A549 (cell line): ENCODE data around the gene PPP2R5A. TPM values are rescaled to one million over a fixed set of nuclear protein-coding genes. Genes with fewer than 3 reads are reported as not detected.

Experiments
- ATAC-seq, 2 experiments: fragments of 200-7000 bp in 1 of 2; fragments of >200 bp in 1 of 2; cut with Nextera tagmentation in 1 of 2; cut with Tn5 transposase in 1 of 2; 3 replicates each; pipeline versions ENCODE4 v1.8.0 to v1.9.1; 2018 to 2020; ENCODE audit warnings: mild to moderate bottlenecking in 1 of 2, moderate library complexity in 1 of 2
- CTCF ChIA-PET: fragments of 300-600 bp; sonication (Branson Sonifier 250); formaldehyde crosslinking; extraction: SDS; loops from one replicate; lab custom pipeline; 2021; ENCODE audit warnings: antibody characterized with exemption, inconsistent platforms; lab: Yijun Ruan, JAX
- POLR2A ChIA-PET: fragments of 350-600 bp; formaldehyde crosslinking; extraction: SDS; loops from one replicate; lab custom pipeline; 2021; ENCODE audit warnings: antibody characterized with exemption, inconsistent platforms; lab: Yijun Ruan, JAX
- DNase-seq, 2 experiments: peaks; one replicate each; pipeline versions ENCODE4 v3.0.0 to v3.0.0-alpha.2; 2011 to 2016; ENCODE audit warnings: low read depth in 1 of 2, low spot score in 1 of 2
- FAIRE-seq: peaks from 2 replicates; lab custom pipeline; 2011; peaks lifted over from hg19 to GRCh38; lab: Jason Lieb, UNC
- H3K27ac ChIP-seq, 2 experiments: fragments of >200 bp; sonication (Bioruptor Twin); formaldehyde crosslinking; 3 replicates each; pipeline ENCODE4 v1.5.1; 2016 to 2017
- H3K4me1 ChIP-seq: fragments of >200 bp; sonication (Bioruptor Twin); formaldehyde crosslinking; 3 replicates; pipeline ENCODE4 v1.6.1; 2016
- H3K4me2 ChIP-seq: fragments of >200 bp; sonication (Bioruptor Twin); formaldehyde crosslinking; 3 replicates; pipeline ENCODE4 v1.6.1; 2016
- H3K4me3 ChIP-seq: fragments of >200 bp; sonication (Bioruptor Twin); formaldehyde crosslinking; 3 replicates; pipeline ENCODE4 v1.5.1; 2016
- H3K9me3 ChIP-seq: fragments of >200 bp; sonication (Bioruptor Twin); formaldehyde crosslinking; 3 replicates; pipeline ENCODE4 v1.6.1; 2016
- CBX2 ChIP-seq: fragments of 200-600 bp; sonication (generic); IDR thresholded peaks from 2 replicates; pipeline ENCODE4 v1.6.1; 2016; ENCODE audit warnings: low read depth, mild to moderate bottlenecking, borderline replicate concordance
- CHD2 ChIP-seq: fragments of 150-350 bp; IDR thresholded peaks from 2 replicates; pipeline ENCODE4 v1.6.1; 2014; ENCODE audit warnings: low read length; ENCODE audit not compliant: partially characterized antibody
- HEYL ChIP-seq: fragments of 250-450 bp; sonication (Bioruptor Pico); IDR thresholded peaks from 2 replicates; pipeline ENCODE4 v1.8.0; 2021; ENCODE audit warnings: mild to moderate bottlenecking, moderate library complexity
- HOXB5 ChIP-seq: fragments of 250-450 bp; sonication (Bioruptor Pico); IDR thresholded peaks from 2 replicates; pipeline ENCODE4 v1.5.0; 2020; ENCODE audit warnings: mild to moderate bottlenecking, moderate library complexity
- JUN ChIP-seq, 2 experiments: fragments of >200 bp; sonication (Bioruptor Twin); formaldehyde crosslinking; IDR thresholded peaks; 2 replicates in 1 of 2; 3 replicates in 1 of 2; pipeline ENCODE4 v1.6.1; 2016 to 2017
- JUNB ChIP-seq: fragments of >200 bp; sonication (Bioruptor Twin); formaldehyde crosslinking; IDR thresholded peaks from 2 replicates; pipeline ENCODE4 v1.6.1; 2016
- KDM5A ChIP-seq: fragments of 200-600 bp; sonication (generic); IDR thresholded peaks from 2 replicates; pipeline ENCODE4 v1.6.1; 2016; ENCODE audit warnings: antibody characterized with exemption, mild to moderate bottlenecking
- MAFK ChIP-seq: fragments of 450-650 bp; IDR thresholded peaks from 2 replicates; pipeline ENCODE4 v1.6.1; 2014; ENCODE audit not compliant: partially characterized antibody
- NFE2L2 ChIP-seq: fragments of 150-350 bp; conservative IDR thresholded peaks from 2 replicates; pipeline ENCODE4 v1.6.1; 2014; ENCODE audit warnings: low read length
- NPAS2 ChIP-seq: fragments of 250-450 bp; sonication (Bioruptor Pico); IDR thresholded peaks from 2 replicates; pipeline ENCODE4 v1.8.0; 2022; ENCODE audit warnings: mild to moderate bottlenecking, moderate library complexity, borderline replicate concordance
- RAD21 ChIP-seq, 2 experiments: fragments of >200 bp in 1 of 2; sonication (Bioruptor Twin) in 1 of 2; formaldehyde crosslinking in 1 of 2; IDR thresholded peaks in 1 of 2; conservative IDR thresholded peaks in 1 of 2; 2 replicates in 1 of 2; 3 replicates in 1 of 2; pipeline ENCODE4 v1.6.1; 2012 to 2018; ENCODE audit warnings: inconsistent platforms in 1 of 2
- RNF2 ChIP-seq: fragments of 200-600 bp; sonication (generic); IDR thresholded peaks from 2 replicates; pipeline ENCODE4 v1.6.1; 2016; ENCODE audit warnings: low read depth, mild to moderate bottlenecking, antibody characterized with exemption, moderate library complexity, borderline replicate concordance
- WGBS: methylation state at CpG from one replicate; pipeline ENCODE4 v1.1.6; 2017; ENCODE audit errors: missing lambda C conversion rate; 5-methylcytosine and 5-hydroxymethylcytosine counted together
- polyA plus RNA-seq, 4 experiments: library from polyadenylated mRNA; depleted of rRNA in 3 of 4; stranded (reverse); fragments of >200 nt; fragmentation: RNase III in 1 of 4; extraction: RNeasy Plus Mini Kit Qiagen cat#74134 plus additional on column Dnase treatment in 1 of 4; gene quantifications; 2 replicates in 3 of 4; 3 replicates in 1 of 4; pipeline ENCODE4 v1.2.3, GENCODE V29; 2011 to 2017
- TF ChIP-seq, protein P1 (sequence below): fragments of 200-600 bp; sonication (generic); IDR thresholded peaks from 2 replicates; pipeline ENCODE4 v1.6.1; 2016; ENCODE audit warnings: antibody characterized with exemption, mild to moderate bottlenecking, moderate library complexity
- TF ChIP-seq, protein P2 (sequence below): fragments of 250-450 bp; sonication (Bioruptor Pico); IDR thresholded peaks from 2 replicates; pipeline ENCODE4 v1.5.0; 2021; ENCODE audit warnings: mild to moderate bottlenecking, moderate library complexity, borderline replicate concordance
- TF ChIP-seq, protein P3 (sequence below): fragments of >200 bp; sonication (Bioruptor Twin); formaldehyde crosslinking; IDR thresholded peaks from 2 replicates; pipeline ENCODE4 v1.6.1; 2016
- TF ChIP-seq, protein P4 (sequence below): fragments of 150-350 bp; IDR thresholded peaks from 2 replicates; pipeline ENCODE4 v1.6.1; 2014; ENCODE audit warnings: low read depth, mild to moderate bottlenecking, low read length
- TF ChIP-seq, protein P5 (sequence below): fragments of >200 bp; sonication (Bioruptor Twin); formaldehyde crosslinking; IDR thresholded peaks from 3 replicates; pipeline ENCODE4 v1.5.1; 2016
- TF ChIP-seq, protein P6 (sequence below): IDR thresholded peaks from 2 replicates; pipeline ENCODE4 v1.6.1; 2012

The PPP2R5A gene
- polyA plus RNA-seq, 2 of the 4 experiments (the other 2 are of a cell fraction), result 14.9 to 37.6 TPM

DNA sequence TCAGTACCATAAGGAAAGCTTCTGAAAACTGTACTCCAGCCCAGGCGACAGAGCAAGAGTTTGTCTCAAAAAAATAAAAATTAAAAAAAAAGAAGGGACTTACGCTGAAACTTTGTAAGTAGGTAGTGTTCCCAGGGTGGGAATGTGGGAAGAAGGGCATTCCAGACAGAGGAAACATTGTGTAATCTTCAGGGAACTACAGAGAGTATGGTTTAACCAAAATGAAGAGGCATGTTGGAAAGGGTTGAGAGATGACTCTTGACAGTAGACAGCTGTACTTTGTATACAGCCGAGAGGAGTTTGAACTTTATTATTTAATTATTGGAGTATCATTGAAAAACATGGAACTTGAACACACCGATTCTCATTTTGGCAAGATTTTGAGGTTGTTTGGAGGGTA lies 43.0 kb downstream of the PPP2R5A start:
- Histone ChIP-seq H3K4me3 (no peak overlapping the region), H3K4me1 (no peaks in the 10 kb centered on the region), H3K4me2 (no peak overlapping the region), H3K9me3 (no peaks in the 10 kb centered on the region), H3K27ac (no peak overlapping the region)
- no peak for DNase-seq
- ChIA-PET POLR2A (no interaction called here), CTCF (interaction anchor here (1.2 to 1.3 kb wide), 2 partner anchors 128 to 648 kb away, joined by 3 read pairs; no protein-coding TSS in a partner anchor)
- ATAC-seq, result no peak
- FAIRE-seq, result no peak
- no peak for TF ChIP-seq KDM5A
- TF ChIP-seq, protein P1, sequence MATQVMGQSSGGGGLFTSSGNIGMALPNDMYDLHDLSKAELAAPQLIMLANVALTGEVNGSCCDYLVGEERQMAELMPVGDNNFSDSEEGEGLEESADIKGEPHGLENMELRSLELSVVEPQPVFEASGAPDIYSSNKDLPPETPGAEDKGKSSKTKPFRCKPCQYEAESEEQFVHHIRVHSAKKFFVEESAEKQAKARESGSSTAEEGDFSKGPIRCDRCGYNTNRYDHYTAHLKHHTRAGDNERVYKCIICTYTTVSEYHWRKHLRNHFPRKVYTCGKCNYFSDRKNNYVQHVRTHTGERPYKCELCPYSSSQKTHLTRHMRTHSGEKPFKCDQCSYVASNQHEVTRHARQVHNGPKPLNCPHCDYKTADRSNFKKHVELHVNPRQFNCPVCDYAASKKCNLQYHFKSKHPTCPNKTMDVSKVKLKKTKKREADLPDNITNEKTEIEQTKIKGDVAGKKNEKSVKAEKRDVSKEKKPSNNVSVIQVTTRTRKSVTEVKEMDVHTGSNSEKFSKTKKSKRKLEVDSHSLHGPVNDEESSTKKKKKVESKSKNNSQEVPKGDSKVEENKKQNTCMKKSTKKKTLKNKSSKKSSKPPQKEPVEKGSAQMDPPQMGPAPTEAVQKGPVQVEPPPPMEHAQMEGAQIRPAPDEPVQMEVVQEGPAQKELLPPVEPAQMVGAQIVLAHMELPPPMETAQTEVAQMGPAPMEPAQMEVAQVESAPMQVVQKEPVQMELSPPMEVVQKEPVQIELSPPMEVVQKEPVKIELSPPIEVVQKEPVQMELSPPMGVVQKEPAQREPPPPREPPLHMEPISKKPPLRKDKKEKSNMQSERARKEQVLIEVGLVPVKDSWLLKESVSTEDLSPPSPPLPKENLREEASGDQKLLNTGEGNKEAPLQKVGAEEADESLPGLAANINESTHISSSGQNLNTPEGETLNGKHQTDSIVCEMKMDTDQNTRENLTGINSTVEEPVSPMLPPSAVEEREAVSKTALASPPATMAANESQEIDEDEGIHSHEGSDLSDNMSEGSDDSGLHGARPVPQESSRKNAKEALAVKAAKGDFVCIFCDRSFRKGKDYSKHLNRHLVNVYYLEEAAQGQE, result no peak
- no peak for TF ChIP-seq NFE2L2
- TF ChIP-seq JUN (IDR thresholded peaks at IDR 0.05), result no peak
- TF ChIP-seq, protein P2, sequence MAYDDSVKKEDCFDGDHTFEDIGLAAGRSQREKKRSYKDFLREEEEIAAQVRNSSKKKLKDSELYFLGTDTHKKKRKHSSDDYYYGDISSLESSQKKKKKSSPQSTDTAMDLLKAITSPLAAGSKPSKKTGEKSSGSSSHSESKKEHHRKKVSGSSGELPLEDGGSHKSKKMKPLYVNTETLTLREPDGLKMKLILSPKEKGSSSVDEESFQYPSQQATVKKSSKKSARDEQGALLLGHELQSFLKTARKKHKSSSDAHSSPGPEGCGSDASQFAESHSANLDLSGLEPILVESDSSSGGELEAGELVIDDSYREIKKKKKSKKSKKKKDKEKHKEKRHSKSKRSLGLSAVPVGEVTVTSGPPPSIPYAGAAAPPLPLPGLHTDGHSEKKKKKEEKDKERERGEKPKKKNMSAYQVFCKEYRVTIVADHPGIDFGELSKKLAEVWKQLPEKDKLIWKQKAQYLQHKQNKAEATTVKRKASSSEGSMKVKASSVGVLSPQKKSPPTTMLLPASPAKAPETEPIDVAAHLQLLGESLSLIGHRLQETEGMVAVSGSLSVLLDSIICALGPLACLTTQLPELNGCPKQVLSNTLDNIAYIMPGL (CRISPR knock-in tag), result no peak
- no peak for TF ChIP-seq RNF2
- TF ChIP-seq, protein P3, sequence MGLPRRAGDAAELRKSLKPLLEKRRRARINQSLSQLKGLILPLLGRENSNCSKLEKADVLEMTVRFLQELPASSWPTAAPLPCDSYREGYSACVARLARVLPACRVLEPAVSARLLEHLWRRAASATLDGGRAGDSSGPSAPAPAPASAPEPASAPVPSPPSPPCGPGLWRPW, result no peak
- TF ChIP-seq NPAS2 (CRISPR knock-in tag), result no peak
- TF ChIP-seq, protein P4, sequence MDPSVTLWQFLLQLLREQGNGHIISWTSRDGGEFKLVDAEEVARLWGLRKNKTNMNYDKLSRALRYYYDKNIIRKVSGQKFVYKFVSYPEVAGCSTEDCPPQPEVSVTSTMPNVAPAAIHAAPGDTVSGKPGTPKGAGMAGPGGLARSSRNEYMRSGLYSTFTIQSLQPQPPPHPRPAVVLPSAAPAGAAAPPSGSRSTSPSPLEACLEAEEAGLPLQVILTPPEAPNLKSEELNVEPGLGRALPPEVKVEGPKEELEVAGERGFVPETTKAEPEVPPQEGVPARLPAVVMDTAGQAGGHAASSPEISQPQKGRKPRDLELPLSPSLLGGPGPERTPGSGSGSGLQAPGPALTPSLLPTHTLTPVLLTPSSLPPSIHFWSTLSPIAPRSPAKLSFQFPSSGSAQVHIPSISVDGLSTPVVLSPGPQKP, result no peak
- no peak for TF ChIP-seq JUNB
- no peak for TF ChIP-seq CBX2
- 96% methylated on average over 4 of the region's 4 CpGs for WGBS

DNA sequence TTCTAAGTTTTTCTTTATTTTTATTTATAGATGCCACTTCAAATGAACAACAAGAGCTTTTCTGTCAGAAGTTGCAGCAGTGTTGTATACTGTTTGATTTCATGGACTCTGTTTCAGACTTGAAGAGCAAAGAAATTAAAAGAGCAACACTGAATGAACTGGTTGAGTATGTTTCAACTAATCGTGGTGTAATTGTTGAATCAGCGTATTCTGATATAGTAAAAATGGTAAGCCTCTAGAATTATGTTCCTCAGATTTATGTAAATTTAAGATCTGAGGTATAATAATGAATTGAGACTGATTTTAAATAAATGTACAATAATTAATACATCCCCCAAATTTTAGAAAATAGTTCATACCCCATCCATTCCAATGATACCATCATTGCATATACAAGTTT lies 43.9 kb downstream of the PPP2R5A start:
- ChIA-PET CTCF (interaction anchor here (1.3 kb wide), 1 partner anchor 648 kb away, joined by 3 read pairs; no protein-coding TSS in a partner anchor), POLR2A (no interaction called here)
- DNase-seq (no peak), FAIRE-seq (no peak), ATAC-seq (no peak)
- Histone ChIP-seq H3K4me2 (no peak overlapping the region), H3K27ac (no peak overlapping the region), H3K4me3 (no peak overlapping the region), H3K9me3 (no peaks in the 10 kb centered on the region), H3K4me1 (no peaks in the 10 kb centered on the region)
- 93% methylated on average over 2 of the region's 2 CpGs for WGBS
- no peak for TF ChIP-seq RAD21 (conservative IDR thresholded peaks at IDR 0.05 in 1 of 2, IDR thresholded peaks at IDR 0.05 in 1 of 2)
- peak; percentile 89 for TF ChIP-seq MAFK
- TF ChIP-seq, protein P5, sequence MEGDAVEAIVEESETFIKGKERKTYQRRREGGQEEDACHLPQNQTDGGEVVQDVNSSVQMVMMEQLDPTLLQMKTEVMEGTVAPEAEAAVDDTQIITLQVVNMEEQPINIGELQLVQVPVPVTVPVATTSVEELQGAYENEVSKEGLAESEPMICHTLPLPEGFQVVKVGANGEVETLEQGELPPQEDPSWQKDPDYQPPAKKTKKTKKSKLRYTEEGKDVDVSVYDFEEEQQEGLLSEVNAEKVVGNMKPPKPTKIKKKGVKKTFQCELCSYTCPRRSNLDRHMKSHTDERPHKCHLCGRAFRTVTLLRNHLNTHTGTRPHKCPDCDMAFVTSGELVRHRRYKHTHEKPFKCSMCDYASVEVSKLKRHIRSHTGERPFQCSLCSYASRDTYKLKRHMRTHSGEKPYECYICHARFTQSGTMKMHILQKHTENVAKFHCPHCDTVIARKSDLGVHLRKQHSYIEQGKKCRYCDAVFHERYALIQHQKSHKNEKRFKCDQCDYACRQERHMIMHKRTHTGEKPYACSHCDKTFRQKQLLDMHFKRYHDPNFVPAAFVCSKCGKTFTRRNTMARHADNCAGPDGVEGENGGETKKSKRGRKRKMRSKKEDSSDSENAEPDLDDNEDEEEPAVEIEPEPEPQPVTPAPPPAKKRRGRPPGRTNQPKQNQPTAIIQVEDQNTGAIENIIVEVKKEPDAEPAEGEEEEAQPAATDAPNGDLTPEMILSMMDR, result no peak
- TF ChIP-seq JUNB, result no peak
- no peak for TF ChIP-seq HEYL (CRISPR knock-in tag)
- TF ChIP-seq, protein P6, sequence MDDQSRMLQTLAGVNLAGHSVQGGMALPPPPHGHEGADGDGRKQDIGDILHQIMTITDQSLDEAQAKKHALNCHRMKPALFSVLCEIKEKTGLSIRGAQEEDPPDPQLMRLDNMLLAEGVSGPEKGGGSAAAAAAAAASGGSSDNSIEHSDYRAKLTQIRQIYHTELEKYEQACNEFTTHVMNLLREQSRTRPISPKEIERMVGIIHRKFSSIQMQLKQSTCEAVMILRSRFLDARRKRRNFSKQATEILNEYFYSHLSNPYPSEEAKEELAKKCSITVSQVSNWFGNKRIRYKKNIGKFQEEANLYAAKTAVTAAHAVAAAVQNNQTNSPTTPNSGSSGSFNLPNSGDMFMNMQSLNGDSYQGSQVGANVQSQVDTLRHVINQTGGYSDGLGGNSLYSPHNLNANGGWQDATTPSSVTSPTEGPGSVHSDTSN, result no peak
- no peak for TF ChIP-seq CHD2
- TF ChIP-seq HOXB5, result no peak
- TF ChIP-seq, protein P3, result no peak
